Stimulated activated CD8-positive, alpha-beta memory T cell treated with anti-CD3 and anti-CD28 coated beads, Interleukin-15, amount 100 ng/mL, for 48 hours (primary cell): ENCODE measurements around the gene VWA3A.
"Not testable (repeated sequence)": the region's sequence is repeated elsewhere in the genome, so short reads cannot be mapped to it uniquely, and the experiment has no call there.

Experiments
- DNase-seq, 2 donors: peaks; one replicate each; pipeline ENCODE4 v3.0.0-alpha.2; 2020; ENCODE audit warnings: low read depth in 2 of 2

Gene VWA3A

DNA sequence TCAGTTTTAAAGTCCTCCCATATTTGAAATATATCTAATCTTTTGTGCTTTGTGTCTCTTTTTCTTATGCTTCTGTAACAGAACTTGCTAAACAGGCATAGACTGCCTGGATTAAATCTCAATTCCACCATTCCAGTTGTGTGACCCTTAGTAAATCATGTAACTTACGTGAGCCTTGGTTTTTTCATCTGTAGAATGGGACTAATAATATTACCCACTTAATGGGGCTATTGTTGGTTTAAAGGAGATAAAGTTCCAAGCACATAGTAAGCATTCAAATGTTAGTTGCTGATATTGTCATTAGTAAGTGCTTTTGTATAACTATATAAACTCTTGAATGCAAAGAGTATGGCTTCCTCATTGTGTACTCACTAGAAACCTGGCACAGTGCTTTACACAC is 5.9 kb upstream of the VWA3A start:
- no peak for DNase-seq

DNA sequence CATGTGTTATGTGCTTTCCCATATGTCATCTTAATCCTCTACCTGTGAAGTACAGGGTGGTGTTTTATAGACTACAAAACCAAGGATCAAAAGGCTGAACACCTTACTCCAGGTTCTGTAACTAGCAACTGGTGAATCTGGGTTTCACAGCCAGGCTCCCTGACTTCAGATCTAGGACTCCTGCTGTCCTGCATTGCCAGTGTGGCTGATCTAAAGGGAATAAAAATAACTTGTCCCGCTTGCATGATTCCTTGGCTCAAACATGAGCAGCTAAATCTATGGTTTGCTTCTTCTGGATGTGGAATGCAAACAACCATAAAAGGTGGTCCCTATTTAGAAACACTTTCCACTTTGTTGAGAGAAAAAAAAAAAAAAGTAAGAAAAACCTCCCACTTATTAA is 3.7 kb upstream of the VWA3A start:
- DNase-seq: no peak

DNA sequence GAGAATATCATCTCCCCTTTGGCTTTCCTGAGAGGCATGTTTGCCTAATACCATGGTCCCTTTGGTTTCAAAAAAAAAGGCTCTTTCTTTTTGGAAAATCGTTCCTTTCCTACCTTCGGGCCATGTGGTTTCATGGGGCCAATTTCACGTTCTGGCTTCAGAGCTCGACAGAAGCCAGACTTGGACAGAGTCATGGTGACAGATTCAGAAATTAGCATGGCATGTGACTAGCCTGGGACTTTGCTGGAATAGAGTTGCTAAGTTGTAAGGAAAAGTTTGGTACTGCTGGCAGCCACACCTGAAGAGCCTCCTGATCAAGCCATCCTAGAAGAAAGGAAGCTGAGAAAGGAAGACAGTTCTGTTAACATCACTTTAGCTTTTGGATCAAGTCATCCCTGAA is 2.4 kb upstream of the VWA3A start:
- DNase-seq: no peak

DNA sequence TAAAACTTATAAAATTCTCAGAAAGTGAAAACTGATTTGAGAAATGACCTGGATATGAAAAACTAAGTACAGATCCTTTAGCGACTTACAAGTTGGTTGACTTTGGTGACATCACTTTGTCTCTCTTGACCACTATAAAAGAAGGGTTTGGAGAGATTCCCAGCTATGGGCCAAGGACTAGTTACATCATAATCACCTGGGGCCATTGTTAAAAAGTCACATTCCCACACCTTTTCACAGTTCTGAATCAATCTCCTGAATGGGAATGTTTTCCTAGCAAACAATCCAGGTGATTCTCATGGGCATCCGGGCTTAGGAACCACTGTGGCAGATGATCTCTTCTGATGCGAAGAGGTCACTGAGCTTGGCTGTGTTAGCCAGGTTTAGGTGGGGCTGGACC is 620 bp upstream of the VWA3A start:
- DNase-seq: no peak

DNA sequence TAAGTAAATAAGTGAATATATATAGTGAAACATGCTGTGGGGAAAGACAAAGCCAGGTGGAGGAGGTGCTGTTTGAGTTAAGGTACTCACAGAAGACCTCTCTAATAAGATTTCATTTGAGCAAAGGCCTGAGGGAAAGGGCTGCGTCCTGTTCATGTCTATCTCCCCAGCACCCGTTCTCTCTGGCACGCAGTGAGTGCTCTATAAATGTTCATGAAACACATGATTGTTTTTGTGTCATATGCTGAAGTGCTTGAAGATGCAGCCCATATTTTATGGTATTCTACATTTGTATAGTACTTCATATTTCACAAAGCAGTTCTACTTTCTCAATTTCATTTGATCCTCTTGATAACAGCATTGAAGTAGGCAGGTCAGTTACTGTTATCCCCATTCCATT is 990 bp downstream of the VWA3A start:
- DNase-seq: no peak

DNA sequence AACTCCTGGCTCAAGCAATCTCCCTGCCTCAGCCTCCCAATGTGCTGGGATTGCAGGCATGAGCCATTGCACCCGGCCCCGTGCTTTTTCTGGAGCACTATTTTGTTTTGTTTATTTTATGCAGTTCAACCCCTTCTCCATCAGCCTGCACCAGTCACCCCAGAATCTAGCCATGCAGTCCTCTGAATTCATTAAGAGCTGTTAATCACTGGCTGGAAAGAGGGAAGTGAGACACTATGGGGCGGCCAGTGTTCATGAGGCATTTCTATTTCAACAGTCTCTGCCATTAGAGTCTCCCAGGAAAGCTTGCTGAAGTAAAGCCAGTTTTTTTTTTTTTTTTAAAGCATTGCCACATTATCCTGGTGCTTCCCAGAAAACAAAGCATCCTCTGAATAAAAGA is 1.7 kb downstream of the VWA3A start:
- DNase-seq: no peak

DNA sequence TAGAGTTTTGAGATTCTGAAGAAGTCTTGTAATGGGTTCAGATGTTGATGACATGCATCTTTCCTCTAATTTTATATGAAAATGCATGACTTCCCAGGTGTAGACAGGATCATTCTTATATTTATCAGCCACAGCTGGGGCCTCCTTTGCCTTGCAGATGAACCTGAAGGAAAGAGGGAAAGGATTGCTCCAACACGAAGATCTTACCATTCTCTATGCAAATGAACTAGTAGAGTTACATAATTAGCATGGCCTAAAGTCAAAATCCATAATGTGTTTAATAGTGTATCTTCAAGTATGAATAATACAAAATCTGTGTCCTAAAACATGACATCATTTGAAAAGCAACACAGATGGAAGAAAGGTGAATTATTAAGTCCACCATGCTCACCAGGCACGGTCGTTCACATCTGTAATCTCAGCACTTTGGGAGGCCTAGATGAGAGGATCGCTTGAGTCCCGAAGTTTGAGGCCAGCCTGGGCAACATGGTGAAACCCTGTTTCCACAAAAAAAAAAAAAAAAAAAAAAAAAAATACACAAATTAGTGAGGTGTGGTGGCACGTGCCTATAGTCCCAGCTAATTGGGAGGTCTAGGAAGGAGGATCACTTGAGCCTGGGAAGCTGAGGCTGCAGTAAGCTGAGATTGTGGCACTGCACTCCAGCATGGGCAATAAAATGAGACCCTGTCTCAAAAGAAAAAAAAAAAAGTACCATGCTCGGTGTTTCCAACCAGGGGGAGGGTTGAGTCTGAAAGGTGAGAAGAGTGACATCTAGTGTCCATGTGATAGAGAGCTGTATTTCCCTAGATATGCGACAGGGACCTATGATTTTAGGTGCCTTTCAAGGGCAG is 6.3 kb downstream of the VWA3A start:
- no peak for DNase-seq

DNA sequence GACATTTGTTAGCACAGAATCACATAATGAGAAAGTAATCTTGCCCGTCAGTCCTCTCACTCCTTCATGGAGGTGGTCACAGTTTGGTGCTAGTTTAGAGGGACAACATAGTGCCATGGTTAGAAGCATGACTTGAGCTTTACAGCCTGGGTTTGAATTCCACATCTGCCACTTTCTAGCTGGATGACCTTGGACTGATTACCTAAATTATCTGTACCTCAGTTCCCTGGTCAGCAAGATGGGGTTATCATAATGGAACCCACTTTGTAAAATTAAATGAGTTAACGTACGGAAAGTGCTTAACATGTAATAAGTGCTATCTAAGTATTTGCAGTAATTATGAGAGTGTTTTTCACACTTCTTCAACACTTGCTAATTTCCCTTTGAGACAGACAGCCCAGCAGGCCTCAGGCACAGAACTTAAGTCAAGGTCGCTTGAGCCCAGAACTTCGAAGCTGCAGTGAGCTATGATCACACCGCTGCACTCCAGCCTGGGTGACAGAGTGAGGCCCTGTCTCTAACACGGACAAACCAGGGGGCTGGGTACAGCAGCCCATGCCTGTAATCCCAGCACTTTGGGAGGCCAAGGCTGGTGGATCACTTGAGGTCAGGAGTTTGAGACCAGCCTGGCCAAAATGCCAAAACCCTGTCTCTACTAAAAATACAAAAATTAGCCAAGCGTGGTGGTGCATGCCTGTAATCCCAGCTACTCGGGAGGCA is 7.1 kb downstream of the VWA3A start:
- no peak for DNase-seq

DNA sequence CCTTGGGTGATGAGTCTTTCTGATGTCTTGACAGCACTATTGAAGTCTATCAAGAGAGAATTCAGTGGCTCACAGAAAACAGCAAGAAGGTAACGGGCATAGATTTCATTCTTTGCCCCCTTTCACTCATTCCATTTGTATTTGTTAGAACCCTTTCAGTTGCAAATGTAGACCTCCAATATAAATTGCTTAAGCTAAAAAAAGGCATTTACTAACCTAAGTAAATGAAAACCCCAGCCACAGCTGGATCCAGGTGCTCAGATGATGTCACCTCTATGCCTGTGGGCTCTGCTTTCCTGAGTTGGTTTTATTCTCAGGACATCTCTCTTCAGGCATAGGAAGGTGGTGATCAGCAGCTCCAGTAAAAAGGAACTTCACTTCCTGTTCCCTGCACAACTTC is 11.1 kb downstream of the VWA3A start:
- DNase-seq: no peak

DNA sequence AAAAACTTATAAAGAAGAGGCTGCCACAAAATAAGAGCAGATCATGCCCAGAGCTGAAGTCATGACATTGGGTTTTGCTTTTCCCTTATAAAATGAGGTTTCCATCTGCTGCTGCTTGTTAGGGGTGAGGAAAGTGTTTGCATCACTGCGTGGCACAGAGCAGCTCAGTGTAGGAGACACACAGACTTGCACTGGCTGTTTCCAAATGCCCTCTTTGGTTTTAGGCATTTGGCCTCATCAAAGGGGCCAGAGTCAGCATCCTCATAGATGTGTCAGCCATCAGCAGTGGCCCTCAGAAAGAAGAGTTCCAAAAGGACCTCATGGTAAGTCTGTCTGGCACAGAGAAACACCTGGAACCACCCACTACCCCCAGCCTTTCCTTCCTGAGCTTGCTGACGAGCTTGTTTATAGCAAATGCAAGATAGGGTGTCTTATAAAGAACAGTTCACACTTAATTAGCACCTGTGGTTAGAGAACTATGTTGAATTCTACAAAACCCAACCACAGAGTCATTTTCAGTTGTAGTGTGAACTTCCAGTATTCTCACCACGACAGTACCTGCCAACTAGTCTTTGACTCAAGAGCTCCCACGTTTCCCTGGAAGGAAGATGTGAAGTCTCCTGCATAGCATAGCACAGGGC is 17.0 kb downstream of the VWA3A start:
- DNase-seq: no peak

DNA sequence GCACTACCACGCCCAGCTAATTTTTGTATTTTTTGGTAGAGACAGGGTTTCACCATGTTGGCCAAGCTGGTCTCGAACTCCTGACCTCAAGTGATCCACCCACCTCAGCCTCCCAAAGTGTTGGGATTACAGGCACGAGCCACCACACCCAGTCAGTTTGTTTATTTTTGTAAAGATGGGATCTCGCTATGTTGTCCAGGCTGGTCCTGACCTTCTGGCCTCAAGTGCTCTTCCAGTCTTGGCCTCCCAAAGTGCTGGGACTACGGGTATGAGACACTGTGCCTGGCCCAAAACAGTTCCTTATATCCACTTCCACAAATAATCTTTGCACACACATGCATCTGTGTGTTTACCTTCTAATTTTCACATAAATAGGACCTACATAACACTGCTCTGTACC is 19.3 kb downstream of the VWA3A start:
- not testable (repeated sequence) for DNase-seq

DNA sequence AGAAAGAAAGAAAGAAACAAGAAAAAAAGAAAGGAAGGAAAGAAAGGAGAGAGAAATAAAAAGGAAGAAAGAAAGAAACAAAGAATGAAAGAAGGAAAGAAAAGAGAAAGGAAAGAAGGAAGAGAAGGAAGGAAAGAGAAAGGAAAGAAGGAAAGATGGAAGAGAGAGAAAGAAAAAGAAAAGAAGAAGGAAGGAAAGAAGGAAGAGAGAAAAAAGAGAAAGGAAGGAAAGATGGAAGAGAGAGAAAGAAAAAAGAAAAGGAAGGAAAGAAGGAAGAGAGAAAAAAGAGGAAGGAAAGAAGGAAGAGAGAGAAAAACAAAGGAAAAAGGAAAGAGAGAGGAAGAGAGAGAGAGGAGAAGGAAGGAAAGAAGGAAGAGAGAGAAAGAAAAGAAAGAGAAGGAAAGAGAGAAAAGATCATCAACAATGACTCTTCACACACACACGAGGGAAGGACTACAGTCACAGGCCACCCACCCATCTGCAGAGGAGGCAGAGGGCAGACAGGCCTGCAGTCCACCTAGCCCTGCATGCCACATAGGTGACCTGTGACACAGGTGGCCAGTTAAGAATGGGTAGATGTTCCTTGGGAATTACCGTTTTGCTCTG is 23.9 kb downstream of the VWA3A start:
- DNase-seq: no peak

DNA sequence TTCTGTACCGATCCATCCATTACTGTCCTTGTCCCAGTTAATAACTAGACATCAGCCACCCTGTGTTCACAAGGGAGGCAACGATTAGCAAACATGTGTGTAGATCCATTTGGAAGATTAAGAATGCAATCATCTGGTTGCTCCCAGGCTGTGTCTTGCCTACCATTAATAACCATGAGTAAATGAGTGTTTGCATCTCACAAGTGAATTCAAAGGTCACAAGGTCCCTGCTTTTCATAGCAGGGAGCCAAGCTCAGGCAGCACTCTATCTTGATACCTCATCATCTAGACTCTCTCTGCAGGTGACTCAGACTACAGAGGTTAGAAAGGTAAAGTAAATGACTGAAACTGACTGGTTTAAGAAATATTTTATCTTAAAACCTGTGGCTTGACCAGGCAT is 25.3 kb downstream of the VWA3A start:
- DNase-seq: no peak

DNA sequence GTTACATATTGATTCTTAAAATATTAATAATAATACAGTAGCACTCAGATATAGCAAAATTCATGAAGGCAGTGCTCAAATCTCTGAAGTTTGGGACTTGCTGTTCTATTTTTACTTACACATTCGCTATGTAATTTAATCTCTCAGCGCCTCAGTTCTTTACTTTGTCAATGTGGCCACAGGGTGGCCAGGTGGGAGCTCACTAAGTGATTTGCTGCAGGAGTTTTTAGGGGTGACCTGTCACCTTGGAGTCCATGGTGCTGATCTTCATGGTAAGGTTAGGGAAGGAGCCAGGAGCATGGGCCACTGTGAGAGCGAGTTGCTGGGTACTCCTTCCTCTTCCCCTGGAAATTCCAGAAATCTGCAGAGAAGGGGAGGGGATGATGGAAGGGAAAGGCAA is 28.1 kb downstream of the VWA3A start:
- no peak for DNase-seq

DNA sequence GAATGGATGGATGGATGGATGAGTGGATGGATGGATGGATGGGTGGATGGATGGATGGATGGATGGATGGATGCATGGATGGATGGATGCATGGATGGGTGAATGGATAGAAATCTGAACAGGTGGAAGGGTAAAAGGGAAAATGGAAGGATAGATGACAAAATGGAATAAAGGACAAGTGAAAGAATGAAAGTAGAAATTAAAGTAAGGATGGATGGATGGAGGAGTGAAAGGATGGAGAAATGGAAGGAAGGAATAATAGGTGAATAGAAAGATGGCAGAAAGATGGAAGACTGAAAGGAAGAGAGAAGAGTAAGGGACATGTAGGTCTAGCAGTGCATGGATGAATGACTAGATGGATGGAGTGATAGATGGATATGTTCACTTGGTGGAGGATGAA is 29.9 kb downstream of the VWA3A start:
- DNase-seq: no peak

DNA sequence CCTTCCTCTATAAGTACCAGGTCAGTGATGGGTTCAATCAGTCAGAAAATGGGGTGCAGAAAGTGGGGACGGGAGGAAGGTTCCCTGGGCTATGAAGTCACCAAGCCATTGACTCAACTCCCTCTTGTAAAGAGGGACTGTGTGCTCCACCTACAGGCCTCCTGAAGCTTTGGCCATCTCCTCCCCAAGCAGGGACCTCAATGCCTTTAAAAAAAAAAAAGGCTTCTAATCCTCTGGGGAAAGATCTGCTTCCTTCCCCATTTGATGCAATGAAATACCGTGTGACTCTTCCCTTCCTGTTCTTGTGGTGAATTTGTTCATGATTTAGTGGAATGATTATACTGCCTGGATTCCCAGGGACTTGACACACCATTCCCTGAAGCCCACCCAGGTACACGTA is 30.8 kb downstream of the VWA3A start:
- DNase-seq: no peak

DNA sequence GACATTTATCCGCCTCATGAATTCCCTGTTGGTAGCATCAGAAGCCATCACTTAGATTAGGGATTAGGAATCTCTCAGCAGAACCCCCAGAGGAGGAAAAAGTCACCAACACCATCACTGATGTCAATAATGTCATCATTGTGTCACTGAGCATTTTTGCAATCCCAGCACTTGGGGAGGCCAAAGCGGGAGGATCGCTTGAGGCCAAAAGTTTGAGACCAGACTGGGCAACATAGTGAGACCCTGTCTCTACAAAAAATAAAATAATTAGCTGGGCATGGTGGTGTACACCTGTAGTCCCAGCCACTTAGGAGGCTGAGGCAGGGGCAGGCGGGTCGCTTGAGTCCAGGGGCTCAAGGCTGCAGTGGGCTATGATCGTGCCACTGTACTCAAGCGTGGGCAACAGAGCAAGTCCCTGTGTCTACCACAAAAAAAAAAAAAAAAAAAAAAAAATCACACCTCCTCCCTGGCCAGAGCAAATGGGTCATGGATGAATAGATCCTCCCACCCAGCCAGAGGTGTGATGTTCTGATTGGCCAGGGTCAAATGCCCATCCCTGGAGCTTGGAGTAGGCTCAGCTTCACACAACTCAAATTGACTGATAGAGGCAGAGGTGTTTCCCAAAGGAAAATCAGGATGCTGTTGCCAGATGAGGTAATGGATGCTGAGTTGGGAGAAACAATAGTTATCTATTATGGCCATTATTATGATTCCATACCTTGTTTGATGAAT is 31.6 kb downstream of the VWA3A start:
- no peak for DNase-seq

DNA sequence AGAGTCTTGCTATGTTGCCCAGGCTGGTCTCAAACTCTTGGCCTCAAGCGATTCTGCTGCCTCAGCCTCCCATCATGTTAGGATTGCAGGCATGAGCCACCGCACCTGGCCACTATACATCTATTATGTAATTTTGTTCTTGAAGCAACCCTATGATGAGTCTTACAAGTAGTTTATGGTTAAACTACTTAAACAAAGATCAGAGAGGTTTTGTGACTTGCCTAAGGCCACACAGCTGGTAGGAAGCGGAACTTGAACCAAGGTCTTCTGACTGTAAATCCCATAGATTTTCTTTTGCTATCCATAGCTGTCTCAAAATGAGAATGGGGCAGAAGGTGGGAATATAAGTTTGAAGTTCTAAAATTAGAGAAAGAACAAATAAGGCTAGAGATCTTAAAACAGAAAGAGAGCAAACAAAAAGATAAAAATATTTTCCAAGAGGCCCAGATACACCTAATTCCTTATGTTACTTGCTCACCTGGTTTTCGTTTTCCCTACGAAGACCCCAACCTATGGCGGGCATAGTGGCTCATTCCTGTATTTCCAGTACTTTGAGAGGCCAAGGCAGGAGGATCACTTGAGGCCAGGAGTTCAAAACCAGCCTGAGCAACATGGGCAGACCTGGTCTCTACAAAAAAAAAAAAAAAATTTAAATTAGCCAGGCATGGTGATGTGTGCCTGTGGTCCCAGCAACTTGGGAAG is 32.4 kb downstream of the VWA3A start:
- no peak for DNase-seq

DNA sequence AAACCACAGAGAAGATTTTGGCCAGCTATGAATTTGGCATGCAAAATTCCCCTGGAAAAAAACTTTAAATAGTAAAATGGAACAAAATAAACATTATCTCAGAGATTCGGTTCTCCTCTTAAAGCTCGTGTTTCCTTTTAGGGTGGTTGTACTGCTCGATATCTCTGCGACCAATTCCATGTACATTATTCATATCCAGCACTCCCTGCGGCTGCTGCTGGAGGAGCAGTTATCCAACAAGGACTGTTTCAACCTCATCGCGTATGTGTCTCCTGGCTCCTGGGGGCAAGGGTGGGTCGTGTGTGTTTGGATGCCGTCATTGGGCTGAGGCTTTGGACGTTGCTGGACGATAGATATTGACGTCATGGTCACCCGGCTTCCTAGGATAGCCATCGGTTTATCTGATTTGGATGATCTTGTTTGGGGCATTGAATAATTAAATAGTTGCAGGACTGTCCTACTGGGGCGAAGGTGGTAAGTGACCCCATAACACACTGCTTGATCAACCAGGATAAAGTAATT is 33.8 kb downstream of the VWA3A start:
- DNase-seq: no peak

DNA sequence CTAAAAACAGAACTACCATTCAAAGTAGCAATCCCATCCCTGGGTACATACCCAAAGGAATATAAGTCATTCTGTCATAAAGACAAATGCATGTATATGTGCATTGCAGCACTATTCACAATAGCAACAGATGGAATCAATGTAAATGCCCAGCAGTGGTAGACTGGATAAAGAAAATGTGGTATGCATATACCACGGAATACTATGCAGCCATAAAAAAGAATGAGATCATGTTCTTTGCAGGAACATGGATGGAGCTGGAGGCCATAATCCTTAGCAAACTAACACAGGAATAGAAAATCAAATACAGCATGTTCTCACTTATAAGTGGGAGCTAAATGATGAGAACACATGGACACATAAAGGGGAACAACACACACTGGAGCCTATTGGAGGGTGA is 36.2 kb downstream of the VWA3A start:
- not testable (repeated sequence) for DNase-seq

DNA sequence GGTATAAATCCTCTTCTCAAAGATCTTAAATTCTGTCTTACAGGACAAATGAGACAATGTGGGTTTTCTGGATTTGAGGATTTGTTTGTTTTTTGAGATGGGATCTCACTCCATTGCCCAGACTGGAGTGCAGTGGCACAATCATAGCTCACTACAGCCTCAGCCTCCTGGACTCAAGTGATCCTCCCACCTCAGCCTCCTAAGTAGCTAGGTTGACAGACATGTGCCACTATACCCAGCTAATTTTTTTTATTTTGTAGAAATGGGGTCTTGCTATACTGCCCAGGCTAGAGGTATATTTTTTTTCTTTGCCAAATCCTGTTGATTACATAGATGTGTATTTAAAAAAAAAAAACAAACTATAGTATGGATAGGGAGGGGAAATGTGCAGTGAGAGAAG is 38.2 kb downstream of the VWA3A start:
- no peak for DNase-seq
